ENCODE results near the gene ACSL6. TPM values are rescaled to one million over a fixed set of nuclear protein-coding genes. Genes with fewer than 3 reads are reported as not detected.

ACSL6 gene
- total RNA-seq, 2 experiments from 2014 or later = 3.3 to 4.7 TPM

- H3K4me3 Mint-ChIP-seq = no peak overlapping the region
- peak overlapping the region; percentile 4 for H3K27ac Mint-ChIP-seq
- H3K9me3 Mint-ChIP-seq = no peaks in the 10 kb centered on the region
- no peaks in the 10 kb centered on the region for H3K27me3 Mint-ChIP-seq
- H3K36me3 Mint-ChIP-seq (ENCODE audit: low read depth) = peaks cover 9% of the 10 kb centered on the region
- POLR2A ChIA-PET = no interaction called here
- DNase-seq (no peak), ATAC-seq (no peak)
- TF ChIP-seq, protein P1, sequence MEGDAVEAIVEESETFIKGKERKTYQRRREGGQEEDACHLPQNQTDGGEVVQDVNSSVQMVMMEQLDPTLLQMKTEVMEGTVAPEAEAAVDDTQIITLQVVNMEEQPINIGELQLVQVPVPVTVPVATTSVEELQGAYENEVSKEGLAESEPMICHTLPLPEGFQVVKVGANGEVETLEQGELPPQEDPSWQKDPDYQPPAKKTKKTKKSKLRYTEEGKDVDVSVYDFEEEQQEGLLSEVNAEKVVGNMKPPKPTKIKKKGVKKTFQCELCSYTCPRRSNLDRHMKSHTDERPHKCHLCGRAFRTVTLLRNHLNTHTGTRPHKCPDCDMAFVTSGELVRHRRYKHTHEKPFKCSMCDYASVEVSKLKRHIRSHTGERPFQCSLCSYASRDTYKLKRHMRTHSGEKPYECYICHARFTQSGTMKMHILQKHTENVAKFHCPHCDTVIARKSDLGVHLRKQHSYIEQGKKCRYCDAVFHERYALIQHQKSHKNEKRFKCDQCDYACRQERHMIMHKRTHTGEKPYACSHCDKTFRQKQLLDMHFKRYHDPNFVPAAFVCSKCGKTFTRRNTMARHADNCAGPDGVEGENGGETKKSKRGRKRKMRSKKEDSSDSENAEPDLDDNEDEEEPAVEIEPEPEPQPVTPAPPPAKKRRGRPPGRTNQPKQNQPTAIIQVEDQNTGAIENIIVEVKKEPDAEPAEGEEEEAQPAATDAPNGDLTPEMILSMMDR (IDR thresholded peaks at IDR 0.05) = no peak
- intact Hi-C loops (cut with micrococcal nuclease) = no loop called here
- peaks cover 19% of the 10 kb centered on the region for H3K4me1 Mint-ChIP-seq (ENCODE audit: low read depth)
- CTCF ChIA-PET = interaction anchor here (1.2 kb wide), 1 partner anchor 50 kb away, joined by 3 read pairs; no protein-coding TSS in a partner anchor
Observed at GRCh38 chr5:131957721-131958441, 53.6 kb downstream of the ACSL6 start.

DNA sequence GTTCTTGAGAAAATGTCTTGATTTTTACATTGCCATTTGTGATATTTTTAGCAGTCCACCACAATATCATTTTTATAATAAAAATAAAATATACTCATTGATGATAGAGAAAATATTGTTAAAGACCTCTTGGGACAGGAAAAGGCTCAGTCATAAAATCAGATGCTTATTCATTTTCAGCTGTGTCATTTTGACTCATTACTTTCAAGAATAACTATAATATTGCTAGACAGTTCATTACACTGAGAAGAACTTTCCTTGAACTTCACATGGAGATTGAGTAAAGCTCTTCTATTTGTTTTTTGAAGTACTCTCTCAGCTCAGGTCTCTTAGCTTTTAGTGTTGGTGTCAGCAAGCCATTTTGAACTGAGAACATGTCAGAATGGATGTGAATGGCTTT lies 57.5 kb downstream of the ACSL6 start:
- ATAC-seq = no peak
- no peak for DNase-seq
- intact Hi-C loops (cut with micrococcal nuclease) = no loop called here
- H3K4me3 Mint-ChIP-seq = no peak overlapping the region
- H3K9me3 Mint-ChIP-seq = no peaks in the 10 kb centered on the region
- ChIA-PET CTCF (interaction anchor here (1.3 to 2.1 kb wide), 2 partner anchors 54 to 109 kb away, joined by 3 to 9 read pairs; no protein-coding TSS in a partner anchor), POLR2A (interaction anchor here (1.6 kb wide), 1 partner anchor 105 kb away, joined by 4 read pairs; no protein-coding TSS in a partner anchor)
- H3K27ac Mint-ChIP-seq = no peak overlapping the region
- peaks cover 11% of the 10 kb centered on the region for H3K4me1 Mint-ChIP-seq (ENCODE audit: low read depth)
- peaks cover 6% of the 10 kb centered on the region for H3K36me3 Mint-ChIP-seq (ENCODE audit: low read depth)
- TF ChIP-seq, protein P1 (IDR thresholded peaks at IDR 0.05) = no peak
- H3K27me3 Mint-ChIP-seq = no peaks in the 10 kb centered on the region

DNA sequence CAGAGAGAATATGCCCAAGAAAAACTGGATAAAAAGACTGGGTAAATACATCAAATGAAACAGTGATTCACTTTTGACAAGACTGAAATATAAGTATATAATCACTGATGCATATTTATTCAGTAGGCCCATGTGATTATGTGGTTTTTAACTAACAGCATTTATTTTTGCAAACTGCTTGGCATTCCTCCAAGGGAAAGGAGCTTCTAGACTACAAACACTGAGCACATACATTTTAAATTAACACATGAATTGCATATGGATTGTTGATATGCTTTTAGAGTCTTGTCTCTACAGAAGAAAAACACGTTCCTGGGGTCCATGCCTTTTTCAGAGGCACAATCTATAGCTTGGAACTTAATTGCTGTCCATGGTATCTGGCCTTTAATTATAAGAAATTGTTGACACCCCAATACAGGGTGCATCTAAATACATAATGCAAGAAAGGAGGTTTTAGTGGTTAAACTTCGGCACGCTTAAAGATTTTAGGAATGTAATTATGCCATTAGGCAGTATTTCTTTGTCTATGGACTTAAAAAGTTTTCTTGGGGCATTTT lies 59.1 kb downstream of the ACSL6 start:
- no peaks in the 10 kb centered on the region for H3K9me3 Mint-ChIP-seq
- ChIA-PET POLR2A (interaction anchor here (1.6 kb wide), 1 partner anchor 106 kb away, joined by 4 read pairs; no protein-coding TSS in a partner anchor), CTCF (no interaction called here)
- H3K4me1 Mint-ChIP-seq (ENCODE audit: low read depth) = peaks cover 4% of the 10 kb centered on the region
- DNase-seq = no peak
- H3K4me3 Mint-ChIP-seq = no peak overlapping the region
- intact Hi-C loops (cut with micrococcal nuclease) = no loop called here
- H3K36me3 Mint-ChIP-seq (ENCODE audit: low read depth) = no peaks in the 10 kb centered on the region
- no peak for ATAC-seq
- TF ChIP-seq, protein P1 (IDR thresholded peaks at IDR 0.05) = no peak
- H3K27me3 Mint-ChIP-seq = no peaks in the 10 kb centered on the region
- no peak overlapping the region for H3K27ac Mint-ChIP-seq

GRCh38 chr5:131950706-131951105 lies 60.8 kb downstream of the ACSL6 start:
- Mint-ChIP-seq H3K4me1 (ENCODE audit: low read depth) (peaks cover 3% of the 10 kb centered on the region), H3K27ac (no peak overlapping the region), H3K36me3 (ENCODE audit: low read depth) (no peaks in the 10 kb centered on the region), H3K9me3 (no peaks in the 10 kb centered on the region), H3K4me3 (no peak overlapping the region), H3K27me3 (no peaks in the 10 kb centered on the region)
- intact Hi-C loops (cut with micrococcal nuclease) = no loop called here
- ATAC-seq (no peak), DNase-seq (no peak)
- TF ChIP-seq, protein P1 (IDR thresholded peaks at IDR 0.05) = no peak
- CTCF ChIA-PET = no interaction called here
- POLR2A ChIA-PET = no interaction called here

DNA sequence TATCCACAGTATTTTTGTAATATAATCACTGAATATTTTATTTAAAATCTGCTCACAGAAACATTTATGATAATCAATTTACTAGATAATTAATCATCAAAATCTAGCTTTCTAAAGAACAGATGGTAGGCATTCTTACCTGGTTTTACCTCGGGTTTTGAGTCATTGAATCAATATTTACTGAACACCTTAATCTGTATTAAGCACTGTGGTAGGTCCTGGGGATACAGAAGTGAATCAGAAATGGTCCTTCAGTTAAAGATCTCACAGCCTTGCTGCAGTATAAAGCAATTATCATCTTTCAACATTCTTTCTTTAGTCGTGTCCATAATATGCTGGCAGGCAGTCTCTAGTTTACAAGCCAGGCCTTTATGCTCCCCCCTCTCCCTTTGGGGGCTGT lies 64.0 kb downstream of the ACSL6 start:
- Mint-ChIP-seq H3K36me3 (ENCODE audit: low read depth) (no peaks in the 10 kb centered on the region), H3K27me3 (no peaks in the 10 kb centered on the region), H3K27ac (no peak overlapping the region), H3K4me3 (no peak overlapping the region), H3K4me1 (ENCODE audit: low read depth) (no peaks in the 10 kb centered on the region), H3K9me3 (no peaks in the 10 kb centered on the region)
- ChIA-PET CTCF (interaction anchor here (2.0 kb wide), 1 partner anchor 116 kb away, joined by 8 read pairs; no protein-coding TSS in a partner anchor), POLR2A (no interaction called here)
- TF ChIP-seq, protein P1 (IDR thresholded peaks at IDR 0.05) = no peak
- no peak for DNase-seq
- intact Hi-C loops (cut with micrococcal nuclease) = no loop called here
- ATAC-seq = no peak

Measured in activated CD8-positive, alpha-beta T cell treated with anti-CD3 and anti-CD28 coated beads for 36 hours (primary cell).